Peyer's patch (tissue), 4 donors: ENCODE measurements around the gene RNF182. TPM values are rescaled to one million over a fixed set of nuclear protein-coding genes. Genes with fewer than 3 reads are reported as not detected.

Experiments used
- DNase-seq, 3 donors: peaks; one replicate each; pipeline ENCODE4 v3.0.0-alpha.2; 2017 to 2019
- H3K27ac ChIP-seq, 4 donors: fragments of 200-600 bp; sonication (generic); one replicate each; pipeline ENCODE4 v1.5.1; 2016 to 2019
- H3K27me3 ChIP-seq, 2 donors: fragments of 200-600 bp; sonication (generic); one replicate each; pipeline ENCODE4 v1.5.1; 2019
- H3K36me3 ChIP-seq, 3 donors: fragments of 200-600 bp; sonication (generic); one replicate each; pipeline ENCODE4 v1.5.1; 2016 to 2019
- H3K4me1 ChIP-seq, 4 donors: fragments of 200-600 bp; sonication (generic); one replicate each; pipeline ENCODE4 v1.5.1; 2016 to 2019
- H3K4me3 ChIP-seq, 4 donors: fragments of 200-600 bp; sonication (generic); 1 replicate in 3 of 4; 2 replicates in 1 of 4; pipeline ENCODE4 v1.5.1; 2016 to 2019; ENCODE audit warnings: mild to moderate bottlenecking in 1 of 4
- H3K9me3 ChIP-seq, 4 donors: fragments of 200-600 bp; sonication (generic); one replicate each; pipeline ENCODE4 v1.5.1; 2016 to 2019; ENCODE audit warnings: mild to moderate bottlenecking in 1 of 4
- POLR2A ChIP-seq, 2 donors: fragments of 450-650 bp; IDR thresholded peaks; one replicate each; pipeline ENCODE4 v1.5.1; 2017; ENCODE audit warnings: antibody characterized with exemption in 2 of 2, mild to moderate bottlenecking in 2 of 2, moderate library complexity in 2 of 2
- total RNA-seq, 4 donors: library from RNA; depleted of rRNA; stranded (reverse); fragments of >200 nt; gene quantifications; one replicate each; pipeline ENCODE4 v1.1.0, GENCODE V29; 2016
- TF ChIP-seq, protein P1 (sequence below), 6 experiments: fragments of 450-650 bp in 4 of 6; fragments of 200-600 bp in 2 of 6; sonication (generic) in 1 of 6; IDR thresholded peaks; one replicate each; pipeline ENCODE4 v1.5.1; 2017 to 2019; ENCODE audit warnings: antibody characterized with exemption in 6 of 6, mild to moderate bottlenecking in 3 of 6, moderate library complexity in 1 of 6

RNF182 gene
- total RNA-seq, 4 donors from 2014 or later, result not detected

DNA sequence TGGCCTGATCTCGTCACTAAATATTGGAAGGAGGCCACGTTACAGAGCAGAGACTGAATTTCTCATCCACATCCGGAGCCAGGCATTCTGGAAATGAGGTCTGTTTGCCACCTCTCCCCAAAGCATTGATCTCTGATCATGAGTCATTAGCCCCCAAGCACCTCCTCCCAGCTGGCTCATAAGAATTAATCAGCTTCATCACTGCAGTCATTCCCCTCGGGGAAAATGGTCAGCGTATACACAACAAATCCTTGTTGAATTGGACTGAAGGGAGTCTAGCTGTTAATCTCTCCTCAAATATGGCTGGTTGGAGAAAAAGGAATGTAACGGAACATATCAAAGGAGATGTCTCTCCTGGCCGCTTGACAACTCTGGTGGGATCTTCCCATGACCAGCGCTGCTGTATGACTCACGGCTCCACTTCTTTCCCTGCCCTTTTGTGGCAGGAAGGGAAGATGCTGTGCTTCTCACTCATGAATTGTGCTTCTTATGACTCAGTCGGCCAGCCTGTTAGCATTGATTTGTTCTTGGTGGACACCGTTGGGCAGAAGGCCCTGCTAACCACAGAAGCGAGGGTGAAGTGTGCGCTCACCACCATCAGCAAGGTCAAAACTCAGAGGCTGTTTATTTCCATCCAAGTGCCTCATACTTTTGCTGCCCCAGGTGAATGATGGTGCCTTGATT, 76.7 kb downstream of the RNF182 start:
- Histone ChIP-seq H3K36me3 (no peaks in the 10 kb centered on the region), H3K4me1 (no peaks in the 10 kb centered on the region), H3K4me3 (no peak overlapping the region), H3K27me3 (no peaks in the 10 kb centered on the region), H3K9me3 (no peaks in the 10 kb centered on the region), H3K27ac (no peak overlapping the region)
- TF ChIP-seq POLR2A (IDR thresholded peaks at IDR 0.05), result no peak
- TF ChIP-seq, protein P1, sequence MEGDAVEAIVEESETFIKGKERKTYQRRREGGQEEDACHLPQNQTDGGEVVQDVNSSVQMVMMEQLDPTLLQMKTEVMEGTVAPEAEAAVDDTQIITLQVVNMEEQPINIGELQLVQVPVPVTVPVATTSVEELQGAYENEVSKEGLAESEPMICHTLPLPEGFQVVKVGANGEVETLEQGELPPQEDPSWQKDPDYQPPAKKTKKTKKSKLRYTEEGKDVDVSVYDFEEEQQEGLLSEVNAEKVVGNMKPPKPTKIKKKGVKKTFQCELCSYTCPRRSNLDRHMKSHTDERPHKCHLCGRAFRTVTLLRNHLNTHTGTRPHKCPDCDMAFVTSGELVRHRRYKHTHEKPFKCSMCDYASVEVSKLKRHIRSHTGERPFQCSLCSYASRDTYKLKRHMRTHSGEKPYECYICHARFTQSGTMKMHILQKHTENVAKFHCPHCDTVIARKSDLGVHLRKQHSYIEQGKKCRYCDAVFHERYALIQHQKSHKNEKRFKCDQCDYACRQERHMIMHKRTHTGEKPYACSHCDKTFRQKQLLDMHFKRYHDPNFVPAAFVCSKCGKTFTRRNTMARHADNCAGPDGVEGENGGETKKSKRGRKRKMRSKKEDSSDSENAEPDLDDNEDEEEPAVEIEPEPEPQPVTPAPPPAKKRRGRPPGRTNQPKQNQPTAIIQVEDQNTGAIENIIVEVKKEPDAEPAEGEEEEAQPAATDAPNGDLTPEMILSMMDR (IDR thresholded peaks at IDR 0.05), result no peak
- DNase-seq, result no peak

DNA sequence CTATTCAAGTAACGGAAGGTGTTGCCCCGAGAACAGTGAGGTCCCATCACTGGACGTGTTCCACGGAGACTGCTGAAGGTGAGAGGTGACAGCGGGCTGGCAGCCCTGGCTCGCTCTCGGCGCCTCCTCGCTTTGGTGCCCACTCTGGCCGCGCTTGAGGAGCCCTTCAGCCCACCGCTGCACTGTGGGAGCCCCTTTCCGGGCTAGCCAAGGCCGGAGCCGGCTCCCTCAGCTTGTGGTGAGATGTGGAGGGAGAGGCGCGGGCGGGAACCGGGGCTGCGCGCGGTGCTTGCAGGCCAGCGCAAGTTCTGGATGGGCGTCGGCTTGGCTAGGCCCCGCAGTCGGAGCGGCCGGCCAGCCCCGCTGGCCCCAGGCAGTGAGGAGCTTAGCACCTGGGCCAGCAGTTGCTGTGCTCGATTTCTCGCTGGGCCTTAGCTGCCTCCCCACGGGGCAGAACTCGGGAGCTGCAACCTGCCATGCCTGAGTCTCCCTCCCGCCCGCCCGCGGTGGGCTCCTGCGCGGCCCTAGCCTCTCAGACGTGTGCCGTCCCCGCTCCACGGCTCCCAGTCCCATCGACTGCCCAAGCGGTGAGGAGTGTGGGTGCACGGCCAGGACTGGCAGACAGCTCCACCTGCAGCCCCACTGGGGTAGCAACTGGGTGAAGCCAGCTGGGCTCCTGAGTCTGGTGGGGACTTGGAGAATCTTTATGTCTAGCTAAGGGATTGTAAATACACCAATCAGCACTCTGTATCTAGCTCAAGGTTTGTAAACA, 77.6 kb downstream of the RNF182 start:
- no peak overlapping the region for H3K27ac ChIP-seq
- no peaks in the 10 kb centered on the region for H3K36me3 ChIP-seq
- H3K4me1 ChIP-seq, result no peaks in the 10 kb centered on the region
- no peak overlapping the region for H3K4me3 ChIP-seq
- H3K9me3 ChIP-seq, result no peaks in the 10 kb centered on the region
- no peak for DNase-seq
- H3K27me3 ChIP-seq, result no peaks in the 10 kb centered on the region
- TF ChIP-seq POLR2A (IDR thresholded peaks at IDR 0.05), result no peak
- TF ChIP-seq, protein P1 (IDR thresholded peaks at IDR 0.05), result no peak

DNA sequence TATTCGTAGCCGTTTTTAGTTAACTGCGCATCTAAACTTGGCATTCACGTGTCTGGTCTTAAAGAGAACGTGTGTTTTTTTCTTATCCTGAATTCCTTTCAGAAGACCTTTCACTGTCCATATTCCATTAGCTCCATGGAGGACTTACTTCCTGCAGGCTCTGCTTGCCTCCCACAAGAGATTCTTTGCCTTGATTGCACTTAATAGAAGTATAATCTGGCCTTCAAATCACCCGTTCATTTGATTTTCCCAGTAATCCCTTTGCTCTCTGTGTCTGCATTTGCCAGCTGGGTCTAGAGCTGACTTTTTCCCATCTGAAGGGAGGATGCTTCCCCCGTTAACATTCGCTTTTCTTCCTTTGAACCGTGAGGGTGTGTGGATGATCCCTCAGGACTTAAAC, 79.5 kb downstream of the RNF182 start:
- Histone ChIP-seq H3K4me1 (no peaks in the 10 kb centered on the region), H3K27ac (no peak overlapping the region), H3K9me3 (no peaks in the 10 kb centered on the region), H3K4me3 (no peak overlapping the region), H3K27me3 (no peaks in the 10 kb centered on the region), H3K36me3 (no peaks in the 10 kb centered on the region)
- no peak for DNase-seq
- no peak for TF ChIP-seq POLR2A (IDR thresholded peaks at IDR 0.05)
- TF ChIP-seq, protein P1 (IDR thresholded peaks at IDR 0.05), result no peak

DNA sequence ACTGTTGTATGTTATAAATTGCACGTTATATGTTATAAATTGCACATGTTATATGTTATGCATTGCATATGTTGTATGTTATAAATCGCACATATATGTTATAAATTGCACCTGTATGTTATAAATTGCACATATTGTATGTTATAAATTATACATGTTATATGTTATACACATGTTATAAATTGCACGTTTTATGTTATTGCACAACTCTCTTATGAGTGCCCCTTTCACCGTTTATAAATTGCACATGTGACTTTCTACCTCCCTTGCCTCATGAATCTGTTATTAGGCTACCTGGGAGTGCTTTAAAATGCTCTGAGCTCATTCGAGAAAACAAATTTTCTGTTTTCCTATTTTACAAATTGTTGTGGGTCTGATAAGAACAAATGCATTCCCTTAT, 84.1 kb downstream of the RNF182 start:
- DNase-seq, result no peak
- TF ChIP-seq, protein P1 (IDR thresholded peaks at IDR 0.05), result no peak
- no peak for TF ChIP-seq POLR2A (IDR thresholded peaks at IDR 0.05)
- Histone ChIP-seq H3K36me3 (no peaks in the 10 kb centered on the region), H3K4me1 (no peaks in the 10 kb centered on the region), H3K27me3 (no peaks in the 10 kb centered on the region), H3K4me3 (no peak overlapping the region), H3K27ac (no peak overlapping the region), H3K9me3 (no peaks in the 10 kb centered on the region)

DNA sequence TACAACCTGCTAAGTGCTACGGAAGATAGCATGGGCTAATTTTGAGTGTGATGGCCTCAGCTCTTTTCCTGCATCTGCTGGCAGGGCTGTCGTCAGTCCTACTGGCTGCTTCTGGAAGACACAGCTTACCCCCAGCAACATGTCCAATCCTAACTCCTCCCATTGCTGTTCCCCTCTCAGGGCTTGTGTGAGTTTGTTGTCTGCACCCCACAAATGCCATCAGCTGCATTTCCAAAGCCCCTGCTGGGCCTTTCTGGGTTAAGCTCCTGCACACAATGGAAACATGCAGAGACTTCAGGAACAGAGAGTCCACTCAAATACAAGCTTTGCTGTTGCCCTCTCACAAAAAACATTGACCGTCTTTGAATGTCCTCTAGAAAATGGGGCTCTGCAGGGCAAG, 84.7 kb downstream of the RNF182 start:
- TF ChIP-seq, protein P1 (IDR thresholded peaks at IDR 0.05), result no peak
- no peak for TF ChIP-seq POLR2A (IDR thresholded peaks at IDR 0.05)
- Histone ChIP-seq H3K27me3 (no peaks in the 10 kb centered on the region), H3K4me3 (no peak overlapping the region), H3K27ac (no peak overlapping the region), H3K36me3 (no peaks in the 10 kb centered on the region), H3K9me3 (no peaks in the 10 kb centered on the region), H3K4me1 (no peaks in the 10 kb centered on the region)
- DNase-seq, result no peak
